Muscle of back (tissue), 11 donors: ENCODE measurements around the gene PDE6G. TPM values are rescaled to one million over a fixed set of nuclear protein-coding genes. Genes with fewer than 3 reads are reported as not detected.

ENCODE experiments used
- DNase-seq, 3 donors: peaks; one replicate each; pipeline versions ENCODE4 v3.0.0 to v3.0.0-alpha.2; 2013
- polyA plus RNA-seq, 10 donors: library from polyadenylated mRNA; unstranded; fragments of 120-200 nt; gene quantifications; one replicate each; pipeline ENCODE4 v1.2.1, GENCODE V29; 2013; ENCODE audit not compliant: insufficient read length in 10 of 10

PDE6G gene
- polyA plus RNA-seq, 10 donors = 2.5 to 5.0 (median 3.4) TPM

DNA sequence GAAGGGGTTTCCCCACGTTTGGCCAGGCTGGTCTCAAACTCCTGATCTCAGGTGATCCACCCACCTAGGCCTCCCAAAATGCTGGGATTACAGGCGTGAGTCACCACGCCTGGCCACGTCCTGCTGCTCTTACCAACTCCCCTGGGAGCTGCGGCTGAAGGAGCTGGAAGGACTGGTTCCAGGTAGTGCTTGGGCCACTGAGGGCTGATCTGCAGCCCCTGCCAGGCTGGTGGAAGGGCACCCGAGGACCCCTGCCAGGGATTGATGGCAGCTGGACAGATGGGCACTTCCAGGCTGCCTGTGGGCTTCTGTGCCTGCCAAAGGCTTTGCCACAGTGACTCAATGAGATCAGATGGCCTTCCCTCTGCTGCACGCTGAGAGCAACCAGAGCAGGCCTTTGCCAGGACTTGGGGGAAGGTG, 7.7 kb upstream of the PDE6G start:
- no peak for DNase-seq

- DNase-seq = no peak
Observed at GRCh38 chr17:81662002-81662401, 5.7 kb upstream of the PDE6G start.

DNA sequence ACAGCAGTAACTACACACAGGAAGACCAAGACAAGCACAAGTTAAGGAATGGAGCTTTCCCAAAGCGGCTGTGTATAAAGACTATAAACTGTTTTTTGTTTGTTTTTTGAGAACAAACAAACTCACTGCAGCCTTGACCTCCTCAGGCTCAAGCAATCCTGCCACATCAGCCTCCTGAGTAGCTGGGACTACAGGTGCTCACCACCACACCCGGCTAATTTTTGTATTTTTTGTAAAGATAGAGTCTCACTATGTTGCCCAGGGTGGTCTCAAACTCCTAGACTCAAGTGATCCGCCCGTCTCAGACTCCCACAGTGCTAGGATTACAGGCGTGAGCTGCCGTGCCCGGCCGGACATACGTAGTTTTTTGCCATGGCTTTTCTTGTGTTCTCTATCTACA, 4.1 kb upstream of the PDE6G start:
- no peak for DNase-seq

DNA sequence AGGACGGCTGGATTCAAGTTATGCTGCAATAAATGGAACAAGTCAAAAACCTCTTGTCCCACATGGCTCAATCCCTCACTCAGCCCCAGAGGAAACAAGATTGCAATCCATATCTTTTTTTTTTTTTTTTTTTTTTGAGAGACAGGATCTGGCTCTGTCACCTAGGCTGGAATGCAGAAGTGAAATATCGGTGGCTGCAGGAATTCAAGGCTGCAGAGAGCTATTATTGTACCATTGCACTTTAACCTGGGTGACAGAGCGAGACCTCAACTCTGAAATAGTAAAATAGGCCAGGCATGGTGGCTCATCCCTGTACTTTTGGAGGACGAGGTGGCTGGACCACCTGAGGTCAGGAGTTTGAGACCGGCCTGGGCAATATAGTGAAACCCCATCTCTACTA, 2.7 kb upstream of the PDE6G start:
- DNase-seq = no peak

DNA sequence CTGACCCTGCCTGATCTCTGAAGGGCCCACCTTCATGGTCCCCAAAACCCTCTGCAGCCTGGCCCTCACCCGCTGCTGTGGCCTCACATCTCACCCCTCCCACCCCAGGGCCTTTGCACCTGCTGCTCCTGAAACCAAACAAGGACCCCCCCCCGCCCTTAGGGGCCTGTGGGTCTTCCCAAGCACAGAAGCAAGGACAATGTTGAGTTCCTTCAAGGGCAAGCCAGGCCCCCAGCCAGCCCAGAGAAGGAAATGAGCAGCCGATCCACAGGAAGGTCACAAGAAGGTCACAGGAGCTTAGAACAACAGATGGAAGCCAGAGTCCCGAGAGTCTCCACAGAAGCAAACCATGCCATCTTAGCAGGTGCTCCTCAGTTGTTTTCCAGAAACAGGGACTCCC, 493 bp upstream of the PDE6G start:
- peak in 1 of 3 donors; percentile 24 for DNase-seq

DNA sequence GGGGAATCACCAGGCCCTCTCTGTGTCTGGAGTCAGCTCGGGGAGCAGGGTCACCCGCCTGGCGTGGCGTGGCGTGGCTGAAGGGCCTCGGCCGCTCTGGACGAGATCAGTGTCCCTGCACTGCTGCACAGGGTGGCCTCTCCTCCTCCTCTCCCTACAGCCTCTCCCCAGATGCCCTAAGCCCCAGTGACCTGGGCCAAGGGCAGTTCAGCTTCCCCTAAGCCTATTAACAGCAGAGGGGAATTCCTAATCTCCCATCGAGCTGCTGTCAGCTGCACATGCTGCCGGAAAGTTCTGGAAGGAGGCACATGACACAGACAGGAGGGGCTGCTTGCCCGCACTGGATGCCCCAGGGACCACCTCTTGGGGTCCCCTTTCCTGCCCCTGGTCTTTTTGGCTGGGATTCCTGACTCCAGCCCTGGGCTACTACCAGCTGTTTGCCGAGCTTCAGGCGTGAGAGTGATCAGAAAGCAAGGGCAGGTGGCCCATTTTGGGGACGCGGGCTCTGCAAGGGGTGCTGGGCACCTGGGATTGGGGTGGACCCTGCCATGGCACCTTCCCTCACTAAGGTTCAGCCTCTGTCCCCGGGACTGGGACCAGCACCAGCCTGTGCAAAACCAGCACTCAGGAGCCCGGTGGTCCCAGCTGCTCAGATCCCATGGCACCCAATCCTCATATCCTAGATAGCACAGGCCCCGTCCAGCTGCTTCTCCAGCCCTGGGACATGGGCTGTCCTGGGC, 794 bp downstream of the PDE6G start:
- no peak for DNase-seq

DNA sequence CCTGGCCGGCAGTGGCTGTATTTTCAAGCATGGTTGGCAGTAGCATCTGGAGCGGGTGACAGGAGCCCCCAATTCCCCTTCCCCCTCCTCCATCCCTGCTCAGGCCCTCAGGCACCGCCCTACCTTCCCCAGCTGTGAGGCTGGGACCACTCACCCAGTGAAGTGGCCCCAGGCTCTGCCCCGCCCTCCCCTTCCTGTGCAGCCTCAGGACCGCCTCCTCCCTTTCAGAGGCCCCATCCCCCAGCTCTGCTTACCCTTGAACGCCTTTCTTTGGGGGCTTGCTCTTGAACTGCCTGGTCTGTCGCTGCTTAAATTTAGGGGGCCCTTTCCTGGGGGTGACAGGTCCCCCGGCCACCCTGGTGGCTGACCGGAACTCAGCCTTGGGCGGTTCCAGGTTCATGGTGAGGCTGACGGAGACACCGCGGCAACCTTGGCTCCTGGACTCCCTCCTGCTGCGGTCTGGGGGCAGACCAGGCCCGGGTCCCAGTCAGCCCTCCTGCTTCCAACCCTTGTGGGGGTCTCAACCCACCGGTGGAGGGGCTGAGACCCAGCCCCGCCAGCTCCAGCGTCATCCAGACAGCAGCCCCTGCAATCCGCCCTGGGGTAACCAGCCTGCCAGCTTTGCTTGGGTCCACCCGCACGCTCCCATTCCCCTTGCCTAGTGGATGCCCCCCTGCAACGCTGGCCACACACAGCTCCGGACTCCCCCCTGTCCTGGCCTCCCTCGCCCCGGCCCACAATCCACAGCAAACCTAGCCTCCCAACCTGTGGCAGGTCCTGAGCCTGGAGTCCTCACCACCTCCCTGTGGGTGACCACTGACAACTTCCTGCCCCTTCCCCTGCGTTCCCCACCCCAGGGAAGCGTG, 3.2 kb downstream of the PDE6G start:
- peak in 1 of 3 donors; percentile 32 for DNase-seq

DNA sequence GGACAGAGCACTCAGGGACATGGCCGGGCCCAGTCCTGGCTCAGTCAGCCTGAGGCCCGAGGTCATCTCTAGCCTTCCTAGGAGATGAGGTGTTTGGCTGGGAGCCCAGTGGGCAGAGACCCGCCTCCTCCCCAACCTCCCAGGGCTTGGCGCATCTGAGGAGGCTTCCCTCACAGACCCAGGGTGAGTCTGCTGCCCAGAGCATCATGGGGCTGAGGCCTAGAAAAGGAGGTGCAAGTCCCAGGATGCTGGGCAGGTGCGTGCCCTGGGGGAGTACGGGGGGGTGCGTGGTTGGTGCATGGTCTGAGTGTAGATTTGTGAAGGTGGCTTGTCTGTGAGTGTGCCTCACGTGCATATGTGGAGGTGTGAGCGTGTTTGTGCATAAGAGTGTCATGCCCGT, 4.7 kb downstream of the PDE6G start:
- DNase-seq = no peak

GRCh38 chr17:81650951-81651350, 5.4 kb downstream of the PDE6G start:
- no peak for DNase-seq

DNA sequence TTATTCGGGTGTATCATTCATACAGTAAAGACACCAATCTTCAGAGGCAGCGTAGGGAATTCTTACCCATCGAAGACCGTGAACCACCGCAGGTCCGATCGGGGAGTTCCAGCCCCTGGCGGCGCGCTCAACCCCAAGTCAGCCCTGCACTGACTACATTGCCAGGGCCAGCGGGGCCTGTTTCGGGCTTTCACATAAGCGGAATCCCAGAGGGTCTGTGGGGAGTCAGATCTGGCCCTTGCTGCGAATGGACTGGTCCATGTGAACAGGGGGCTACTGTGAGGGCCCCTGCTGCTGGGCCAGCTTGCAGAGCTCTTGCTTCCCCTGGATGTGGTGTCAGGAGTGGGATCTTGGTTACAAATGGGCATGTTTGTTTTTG, 7.6 kb downstream of the PDE6G start:
- no peak for DNase-seq

- DNase-seq = no peak
Observed at GRCh38 chr17:81648013-81648706, 8.2 kb downstream of the PDE6G start.

- DNase-seq = no peak
Observed at GRCh38 chr17:81647640-81648012, 8.7 kb downstream of the PDE6G start.

GRCh38 chr17:81646869-81647600, 9.3 kb downstream of the PDE6G start:
- DNase-seq = no peak

DNA sequence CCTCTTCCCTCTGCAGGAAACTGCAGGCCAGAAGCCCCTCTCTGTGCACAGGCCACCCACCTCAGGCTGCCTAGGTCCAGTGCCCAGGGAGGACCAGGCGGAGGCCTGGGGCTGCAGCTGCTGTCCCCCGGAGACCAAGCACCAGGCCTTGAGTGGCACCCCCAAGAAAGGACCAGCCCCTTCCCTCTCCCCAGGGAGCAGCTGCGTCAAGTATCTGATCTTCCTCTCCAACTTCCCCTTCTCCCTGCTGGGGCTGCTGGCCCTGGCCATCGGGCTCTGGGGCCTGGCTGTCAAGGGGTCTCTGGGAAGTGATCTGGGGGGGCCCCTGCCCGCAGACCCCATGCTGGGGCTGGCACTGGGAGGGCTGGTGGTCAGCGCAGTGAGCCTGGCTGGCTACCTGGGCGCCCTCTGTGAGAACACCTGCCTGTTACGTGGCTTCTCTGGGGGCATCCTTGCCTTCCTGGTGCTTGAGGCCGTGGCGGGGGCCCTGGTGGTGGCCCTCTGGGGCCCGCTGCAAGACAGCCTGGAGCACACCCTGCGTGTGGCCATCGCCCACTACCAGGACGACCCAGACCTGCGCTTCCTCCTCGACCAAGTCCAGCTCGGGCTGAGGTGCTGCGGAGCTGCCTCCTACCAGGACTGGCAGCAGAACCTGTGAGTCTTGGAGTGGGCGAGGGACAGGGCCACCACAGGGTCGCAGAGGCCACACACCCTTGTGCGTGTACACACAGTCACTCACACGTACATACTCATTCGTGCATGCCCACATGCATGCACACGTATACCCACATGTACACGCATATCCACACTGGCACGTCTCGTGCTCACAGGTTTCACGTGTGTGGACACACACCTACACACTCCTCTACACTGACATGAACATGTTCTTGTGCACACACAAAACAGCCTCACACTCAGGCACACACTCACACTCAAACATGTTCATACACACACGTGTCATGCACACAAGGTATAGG, 11.1 kb downstream of the PDE6G start:
- DNase-seq = no peak

DNA sequence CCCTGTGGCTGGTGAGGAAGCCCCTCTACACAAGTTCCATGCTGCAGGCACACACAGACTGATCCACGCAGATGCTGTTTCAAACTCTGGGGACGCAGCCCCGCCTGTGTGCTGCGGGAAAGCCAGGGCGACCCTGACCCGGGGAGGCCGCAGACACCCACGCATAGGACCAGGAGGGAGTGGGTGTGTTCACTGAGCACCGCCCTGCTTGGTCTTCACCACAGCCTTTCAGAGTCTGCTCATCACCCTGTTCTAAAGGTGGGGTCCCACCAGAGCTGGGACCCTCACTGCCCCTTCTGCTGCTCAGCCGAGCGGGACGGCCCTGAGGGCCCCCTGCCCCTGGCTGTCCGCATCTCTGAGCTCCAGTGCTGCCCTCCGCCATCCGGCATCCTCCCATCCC, 11.8 kb downstream of the PDE6G start:
- DNase-seq = no peak

DNA sequence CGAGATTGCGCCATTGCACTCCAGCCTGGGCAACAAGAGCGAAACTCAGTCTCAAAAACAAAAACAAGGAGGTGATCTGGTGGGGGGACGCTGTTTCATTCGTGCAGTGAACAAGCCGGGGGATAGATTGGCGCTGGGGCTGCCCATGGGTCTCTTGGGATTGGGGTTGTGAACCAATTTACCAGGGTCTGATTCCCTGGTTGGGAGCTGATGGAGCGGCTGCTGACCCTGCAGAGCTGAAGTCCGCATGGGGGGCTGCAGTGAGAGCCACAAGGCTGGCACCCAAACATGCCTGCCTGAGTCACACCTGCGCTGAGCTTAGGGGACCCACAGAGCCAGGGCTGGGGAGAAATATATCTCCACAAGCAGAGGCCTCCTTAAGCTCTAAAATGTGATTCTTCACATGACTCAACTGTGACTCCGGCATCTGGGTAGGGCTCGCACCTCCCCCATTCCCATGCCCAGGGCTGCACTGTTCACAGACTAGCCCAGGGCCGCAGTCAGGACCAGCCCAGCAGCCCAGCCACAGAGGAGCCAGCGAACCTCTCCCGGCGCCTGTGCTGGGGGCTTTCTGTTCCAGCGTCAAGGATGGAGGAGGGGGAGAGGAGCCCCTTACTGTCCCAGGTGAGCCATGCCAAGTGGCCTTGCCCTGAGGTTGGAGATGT, 14.4 kb downstream of the PDE6G start:
- no peak for DNase-seq

DNA sequence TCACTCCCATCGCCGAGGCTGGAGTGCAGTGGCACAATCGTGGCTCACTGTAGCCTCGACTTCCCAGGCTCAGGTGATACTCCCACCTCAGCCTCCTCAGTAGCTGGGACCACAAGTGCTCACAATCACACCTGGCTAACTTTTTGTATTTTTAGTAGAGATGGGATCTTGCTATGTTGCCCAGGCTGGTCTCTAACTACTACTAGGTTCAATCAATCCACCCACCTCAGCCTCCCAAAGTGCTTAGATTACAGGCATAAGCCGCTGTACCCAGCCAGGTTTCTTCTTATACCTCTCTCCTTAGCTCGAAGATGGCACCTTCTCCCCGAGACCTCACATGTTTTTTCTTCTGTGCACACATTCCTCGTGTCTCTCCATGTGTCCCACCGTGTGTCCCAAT, 16.3 kb downstream of the PDE6G start:
- DNase-seq = no peak

- DNase-seq = no peak
Observed at GRCh38 chr17:81638683-81639082, 17.7 kb downstream of the PDE6G start.

GRCh38 chr17:81636505-81637288, 19.6 kb downstream of the PDE6G start, which contains the start of the genes NPLOC4 and TSPAN10:
Gene NPLOC4 (minus strand): TSS chr17:81637112. CDS start chr17:81636930, 182 bp downstream.
Gene TSPAN10 (plus strand): TSS chr17:81637196. CDS start chr17:81642413, 5,217 bp downstream.
- DNase-seq = peak; percentile 87 to 95 (median 93)
